DND-41 (cell line): Measurements from ENCODE around the gene MB21D2.

ENCODE experiments used
- EZH2 ChIP-seq: IDR thresholded peaks from 3 replicates; pipeline ENCODE4 v1.6.1; 2012; ENCODE audit warnings: borderline replicate concordance, low read depth, mild to moderate bottlenecking, moderate library complexity, low read length, inconsistent platforms; ENCODE audit not compliant: severe bottlenecking
- TF ChIP-seq, protein P1 (sequence below): IDR thresholded peaks from 2 replicates; pipeline ENCODE4 v1.5.1; 2012; ENCODE audit warnings: borderline replicate concordance, low read length, moderate library complexity, mild to moderate bottlenecking; ENCODE audit not compliant: poor library complexity, severe bottlenecking; ENCODE audit errors: extremely low read depth

DNA sequence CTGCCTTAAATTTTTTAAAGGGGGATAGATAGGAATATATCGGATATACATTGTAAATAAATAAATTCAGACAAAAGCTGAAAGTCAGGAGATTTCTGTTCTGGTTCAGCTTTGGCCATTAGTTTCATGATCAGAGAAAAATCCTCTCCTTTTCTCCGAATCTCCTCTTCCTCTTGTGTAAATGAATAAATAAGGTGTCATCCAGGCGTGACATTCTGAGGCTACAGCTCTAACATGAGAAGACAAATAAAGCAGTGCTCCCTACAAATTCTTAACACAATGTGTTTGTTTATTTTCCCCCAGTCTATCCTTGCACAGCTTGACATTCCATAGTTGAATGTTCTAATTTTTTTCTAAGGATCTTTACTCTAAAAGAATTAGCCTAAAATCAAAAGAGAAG lies 9.4 kb upstream of the MB21D2 start:
- TF ChIP-seq, protein P1, sequence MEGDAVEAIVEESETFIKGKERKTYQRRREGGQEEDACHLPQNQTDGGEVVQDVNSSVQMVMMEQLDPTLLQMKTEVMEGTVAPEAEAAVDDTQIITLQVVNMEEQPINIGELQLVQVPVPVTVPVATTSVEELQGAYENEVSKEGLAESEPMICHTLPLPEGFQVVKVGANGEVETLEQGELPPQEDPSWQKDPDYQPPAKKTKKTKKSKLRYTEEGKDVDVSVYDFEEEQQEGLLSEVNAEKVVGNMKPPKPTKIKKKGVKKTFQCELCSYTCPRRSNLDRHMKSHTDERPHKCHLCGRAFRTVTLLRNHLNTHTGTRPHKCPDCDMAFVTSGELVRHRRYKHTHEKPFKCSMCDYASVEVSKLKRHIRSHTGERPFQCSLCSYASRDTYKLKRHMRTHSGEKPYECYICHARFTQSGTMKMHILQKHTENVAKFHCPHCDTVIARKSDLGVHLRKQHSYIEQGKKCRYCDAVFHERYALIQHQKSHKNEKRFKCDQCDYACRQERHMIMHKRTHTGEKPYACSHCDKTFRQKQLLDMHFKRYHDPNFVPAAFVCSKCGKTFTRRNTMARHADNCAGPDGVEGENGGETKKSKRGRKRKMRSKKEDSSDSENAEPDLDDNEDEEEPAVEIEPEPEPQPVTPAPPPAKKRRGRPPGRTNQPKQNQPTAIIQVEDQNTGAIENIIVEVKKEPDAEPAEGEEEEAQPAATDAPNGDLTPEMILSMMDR = no peak
- no peak for TF ChIP-seq EZH2
